NCI-H1092 treated with DMSO at 0.1 percent for 48 hours (cell line): ENCODE results near the gene SLC49A3.
A peak's percentile ranks its signal among the peaks of the same experiment; 100 is the strongest.
"Not testable (repeated sequence)": the region's sequence is repeated elsewhere in the genome, so short reads cannot be mapped to it uniquely, and the experiment has no call there.

ENCODE experiments used
- DNase-seq: peaks from one replicate; lab custom pipeline; 2025; lab: John Stamatoyannopoulos, UW

SLC49A3 gene

GRCh38 chr4:680551-680927 lies 8.4 kb downstream of the SLC49A3 start:
- DNase-seq = no peak

- no peak for DNase-seq
Measured at GRCh38 chr4:680091-680490, 8.9 kb downstream of the SLC49A3 start.

DNA sequence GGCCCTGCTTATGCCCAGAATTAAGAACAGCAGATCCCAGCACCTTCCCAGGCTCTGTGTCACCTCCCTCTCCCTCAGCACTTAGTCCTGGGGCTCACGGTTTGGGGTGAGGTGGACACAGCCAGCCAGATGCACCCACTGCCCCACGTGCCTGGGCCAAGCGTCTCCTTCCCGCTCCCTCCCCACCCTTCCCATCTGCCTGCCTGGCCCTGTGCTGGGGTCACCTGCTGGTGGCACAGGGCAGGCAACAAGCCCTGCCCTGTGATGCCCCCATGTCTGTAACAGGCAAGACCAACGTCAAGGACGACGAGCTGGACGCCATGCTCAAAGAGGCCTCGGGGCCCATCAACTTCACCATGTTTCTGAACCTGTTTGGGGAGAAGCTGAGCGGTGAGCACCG lies 9.3 kb downstream of the SLC49A3 start:
- no peak for DNase-seq

- no peak for DNase-seq
Measured at GRCh38 chr4:679104-679481, 9.9 kb downstream of the SLC49A3 start.

DNA sequence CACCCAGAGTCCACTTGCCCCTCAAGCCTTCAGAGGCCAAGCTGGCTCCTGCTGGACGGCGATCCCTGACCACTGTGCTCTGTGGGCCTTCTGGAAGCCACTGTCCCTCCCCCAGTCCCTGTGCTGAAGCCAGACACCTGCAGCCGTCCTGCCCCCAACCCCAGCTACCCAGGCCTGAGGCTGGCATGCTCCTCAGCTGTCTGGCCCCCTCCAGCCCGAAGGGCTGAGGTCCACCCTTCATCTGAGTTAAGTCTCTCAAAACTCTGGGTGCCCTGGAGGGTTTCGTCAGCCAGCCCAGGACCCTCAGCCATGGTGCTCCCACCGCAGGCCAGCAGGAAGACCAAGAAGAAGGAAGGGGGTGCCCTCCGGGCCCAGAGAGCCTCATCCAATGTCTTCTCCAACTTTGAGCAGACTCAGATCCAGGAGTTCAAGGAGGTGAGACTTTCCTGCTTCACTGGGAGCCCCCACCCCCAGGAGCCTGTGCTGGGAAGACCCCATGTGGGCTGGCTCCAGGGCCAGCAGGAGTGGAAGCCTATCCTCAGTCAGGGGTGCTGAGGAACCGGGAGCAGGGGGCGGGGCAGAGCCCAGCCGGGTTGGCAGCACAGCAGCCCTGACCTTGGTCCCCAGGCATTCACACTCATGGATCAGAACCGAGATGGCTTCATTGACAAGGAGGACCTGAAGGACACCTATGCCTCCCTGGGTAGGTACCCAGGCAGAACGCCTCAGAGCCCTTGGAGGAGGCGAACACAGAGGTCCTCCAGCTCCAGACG lies 10.4 kb downstream of the SLC49A3 start:
- no peak for DNase-seq

- peak; percentile 17 for DNase-seq
Measured at GRCh38 chr4:677431-678293, 11.3 kb downstream of the SLC49A3 start.

DNA sequence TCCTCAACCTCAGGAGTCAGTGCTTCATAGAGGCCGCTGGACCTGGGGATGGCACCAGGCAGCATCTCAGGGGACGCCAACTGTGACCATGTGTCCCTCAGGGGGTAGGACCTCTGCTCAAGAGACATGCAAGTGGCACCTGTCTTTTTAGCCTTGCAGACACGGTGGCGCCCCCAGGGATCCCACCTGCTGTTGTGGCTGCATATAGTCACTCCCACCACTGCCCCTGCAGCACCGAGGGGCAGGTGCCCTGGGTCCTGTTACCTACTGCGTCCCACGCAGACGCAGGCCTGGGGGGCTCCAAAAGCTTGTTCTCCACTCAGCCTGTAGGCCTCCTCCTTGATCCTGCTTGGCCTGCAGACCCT lies 12.1 kb downstream of the SLC49A3 start:
- DNase-seq = no peak

GRCh38 chr4:675980-676870 lies 12.7 kb downstream of the SLC49A3 start:
- DNase-seq = no peak

GRCh38 chr4:675036-675882 lies 13.7 kb downstream of the SLC49A3 start:
- no peak for DNase-seq

DNA sequence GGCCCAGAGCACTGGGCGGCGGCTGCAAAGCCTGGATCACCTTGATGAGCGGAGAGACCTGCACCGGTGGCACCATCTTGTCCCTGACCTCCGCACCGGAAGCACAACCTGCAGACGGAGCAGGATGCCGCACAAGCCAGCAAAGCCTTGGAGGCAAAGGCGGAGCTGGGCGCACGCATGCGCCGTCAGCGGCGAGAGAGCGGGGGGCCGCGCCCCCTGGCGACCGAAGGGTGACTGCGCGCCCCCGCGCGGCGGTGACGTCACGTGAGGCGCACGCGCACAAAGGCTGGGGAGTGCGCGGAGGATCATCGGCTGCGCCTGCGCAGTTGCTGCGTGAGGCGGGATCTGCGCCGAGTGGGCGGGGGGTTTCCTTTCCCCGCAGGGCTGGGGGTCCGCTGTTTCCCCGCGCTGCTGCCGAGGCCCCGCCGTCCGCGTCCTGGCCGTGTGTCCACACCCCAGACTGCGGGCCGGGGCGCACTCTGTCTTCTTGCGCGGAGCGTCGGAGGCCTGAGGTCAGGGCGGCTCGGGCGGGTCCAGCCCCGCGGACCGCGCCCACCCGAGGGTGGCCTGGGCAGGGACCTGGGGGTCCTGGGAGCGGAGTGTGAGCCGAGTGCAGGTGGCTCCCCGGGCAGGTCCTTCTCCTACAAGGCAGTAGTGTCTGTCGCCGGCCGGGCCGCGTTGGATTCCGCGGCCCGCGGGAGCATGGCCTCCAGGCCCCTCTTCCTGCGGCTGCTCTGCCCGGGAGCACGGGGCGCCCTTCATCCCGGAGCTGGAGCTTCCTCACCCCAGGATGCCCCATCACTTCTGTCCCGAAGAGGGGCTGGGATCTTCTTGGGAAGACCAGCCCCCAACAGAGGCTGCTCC lies 14.5 kb downstream of the SLC49A3 start, which contains the start of the genes ATP5ME and MYL5:
TSS of gene ATP5ME (minus strand) at position 105 of the 864 bp plus-strand sequence. CDS start at position 76, 29 bp downstream.
TSS of gene MYL5 (plus strand) at position 371 of the 864 bp plus-strand sequence. CDS start 3,485 bp downstream, outside the sequence.
- DNase-seq = peak; percentile 94

DNA sequence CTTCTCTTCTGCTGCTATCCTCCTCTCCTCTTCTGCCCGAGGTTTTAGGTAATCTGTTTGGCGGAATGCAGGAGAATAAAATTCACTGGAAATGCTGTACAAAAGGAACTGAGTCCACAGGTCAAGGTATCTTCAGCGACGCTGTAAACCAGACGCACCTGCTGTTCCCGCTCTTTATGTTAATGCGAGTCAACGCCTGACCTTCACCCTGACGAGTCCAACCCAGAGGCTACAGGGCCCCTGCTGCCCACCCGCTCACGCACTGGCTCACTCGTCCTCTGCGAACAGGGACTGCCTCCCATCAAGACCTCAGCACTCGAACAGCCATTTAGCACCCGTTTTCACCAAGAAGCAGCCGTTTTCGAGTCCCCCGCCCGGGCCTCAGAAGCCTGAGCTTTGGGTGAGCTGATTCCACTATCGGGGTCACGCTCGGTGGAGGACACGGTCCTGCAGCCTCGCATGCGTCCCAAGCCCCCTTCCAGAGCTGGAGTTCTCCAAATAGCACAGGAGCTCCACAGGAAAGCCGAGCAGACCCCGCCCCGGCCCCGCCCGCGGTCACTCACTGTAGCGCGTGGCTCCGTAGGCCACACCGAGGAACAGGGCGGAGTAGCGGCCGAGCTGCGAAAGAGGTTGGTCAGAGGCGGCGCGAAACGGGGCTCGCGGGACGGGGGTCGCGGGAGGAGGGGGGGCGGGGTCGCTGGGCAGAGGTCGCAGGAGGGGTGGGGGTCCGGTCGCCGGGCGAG lies 15.4 kb downstream of the SLC49A3 start:
- no peak for DNase-seq

DNA sequence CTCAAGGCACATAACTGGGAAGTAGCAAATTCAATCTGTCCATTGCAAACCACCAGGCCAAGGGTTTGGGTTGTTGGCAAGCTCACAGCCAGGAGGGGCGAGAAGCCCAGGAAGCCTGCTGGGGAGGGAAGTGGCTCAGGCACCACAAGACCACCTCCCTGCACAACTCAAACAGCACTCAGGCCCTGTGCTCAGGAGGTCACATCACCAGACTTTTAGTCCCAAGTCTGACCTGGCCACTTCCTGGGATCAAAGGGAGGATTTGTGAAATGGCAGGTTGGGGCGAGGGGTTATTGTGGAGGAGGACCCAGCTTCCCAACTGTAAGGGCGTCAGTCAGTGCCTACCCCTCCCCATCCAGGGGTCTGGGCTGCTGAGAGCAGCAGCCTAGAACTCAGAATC lies 17.2 kb downstream of the SLC49A3 start:
- DNase-seq = no peak

- DNase-seq = not testable (repeated sequence)
Measured at GRCh38 chr4:669806-670559, 19.0 kb downstream of the SLC49A3 start.

DNA sequence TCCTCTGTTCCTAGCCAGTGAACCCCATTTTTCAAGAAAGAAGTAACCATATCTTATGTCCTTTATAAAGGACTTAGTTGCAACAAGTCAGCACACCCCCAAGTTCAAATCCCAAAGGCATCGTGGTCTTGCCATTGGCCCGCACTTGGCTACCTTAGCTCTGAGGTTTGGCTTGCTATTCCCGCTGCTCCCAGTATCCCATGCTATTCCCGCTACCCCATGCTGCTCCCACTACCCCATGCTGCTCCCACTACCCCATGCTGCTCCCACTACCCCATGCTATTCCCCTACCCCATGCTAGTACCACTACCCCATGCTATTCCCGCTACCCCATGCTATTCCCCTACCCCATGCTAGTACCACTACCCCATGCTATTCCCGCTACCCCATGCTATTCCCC lies 20.7 kb downstream of the SLC49A3 start:
- DNase-seq = not testable (repeated sequence)

GRCh38 chr4:667545-667925 lies 21.4 kb downstream of the SLC49A3 start:
- DNase-seq = no peak

GRCh38 chr4:666822-667544 lies 22.0 kb downstream of the SLC49A3 start:
- DNase-seq = no peak

DNA sequence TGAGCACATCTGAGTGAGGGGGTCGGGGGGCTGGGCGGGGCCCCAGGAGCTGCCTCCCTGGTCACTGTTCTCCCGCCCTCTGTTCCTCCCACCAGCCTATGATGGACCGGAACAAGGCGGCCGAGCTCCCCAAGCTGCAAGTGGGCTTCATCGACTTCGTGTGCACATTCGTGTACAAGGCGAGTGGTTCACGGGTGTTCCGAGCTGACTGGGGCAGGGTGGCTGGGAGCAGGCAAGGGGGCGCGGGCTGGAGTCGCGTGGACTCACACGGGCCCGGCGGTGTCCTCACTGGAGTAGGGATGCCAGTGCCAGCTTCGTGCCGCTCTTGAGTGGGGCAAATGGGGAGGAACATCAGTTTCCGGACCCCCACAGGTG lies 22.5 kb downstream of the SLC49A3 start:
- no peak for DNase-seq
